Fibroblast of skin of left quadriceps (primary cell): ENCODE results near the gene YARS1.
A peak's percentile ranks its signal among the peaks of the same experiment; 100 is the strongest.

ENCODE experiments used
- DNase-seq, 2 experiments: peaks; one replicate each; pipeline ENCODE4 v3.0.0-alpha.2; 2013; ENCODE audit warnings: low read depth in 2 of 2

The YARS1 gene

GRCh38 chr1:32780628-32781234 lies 36.4 kb downstream of the YARS1 start:
- no peak for DNase-seq

- DNase-seq = no peak
Measured at GRCh38 chr1:32780005-32780404, 37.2 kb downstream of the YARS1 start.

- no peak for DNase-seq
Measured at GRCh38 chr1:32779242-32779641, 37.9 kb downstream of the YARS1 start.

- peak in 1 of 2 experiments; percentile 42 for DNase-seq
Measured at GRCh38 chr1:32775640-32776337, 41.4 kb downstream of the YARS1 start.

- DNase-seq = no peak
Measured at GRCh38 chr1:32774950-32775634, 42.1 kb downstream of the YARS1 start.

GRCh38 chr1:32774464-32774808 lies 42.7 kb downstream of the YARS1 start:
- DNase-seq = no peak

GRCh38 chr1:32773764-32774463 lies 43.2 kb downstream of the YARS1 start:
- no peak for DNase-seq

- DNase-seq = peak in 1 of 2 experiments; percentile 49
Measured at GRCh38 chr1:32773018-32773763, 44.0 kb downstream of the YARS1 start.

- no peak for DNase-seq
Measured at GRCh38 chr1:32772281-32773017, 44.7 kb downstream of the YARS1 start.

GRCh38 chr1:32771561-32772280 lies 45.4 kb downstream of the YARS1 start:
- no peak for DNase-seq

- DNase-seq = no peak
Measured at GRCh38 chr1:32770741-32771548, 46.2 kb downstream of the YARS1 start.

- DNase-seq = no peak
Measured at GRCh38 chr1:32770221-32770731, 46.9 kb downstream of the YARS1 start.

GRCh38 chr1:32769524-32770220 lies 47.5 kb downstream of the YARS1 start:
- DNase-seq = no peak

- no peak for DNase-seq
Measured at GRCh38 chr1:32768110-32768850, 48.9 kb downstream of the YARS1 start.

GRCh38 chr1:32767641-32768040 lies 49.5 kb downstream of the YARS1 start:
- DNase-seq = no peak

- no peak for DNase-seq
Measured at GRCh38 chr1:32767156-32767555, 50.0 kb downstream of the YARS1 start.

- no peak for DNase-seq
Measured at GRCh38 chr1:32766328-32766972, 50.7 kb downstream of the YARS1 start.
